Measurements from ENCODE around the gene C16orf96.

The C16orf96 gene

GRCh38 chr16:4533490-4533889 lies 22.6 kb upstream of the C16orf96 start:
- H3K4me3 ChIP-seq (ENCODE audit: low read depth, low read length), result no peak overlapping the region
- TF ChIP-seq CTCF (IDR thresholded peaks at IDR 0.05; ENCODE audit: insufficient read depth, low read depth, low read length, missing control alignments), result no peak
- no peak for DNase-seq (ENCODE audit: low read depth)

GRCh38 chr16:4534151-4534790 lies 21.9 kb upstream of the C16orf96 start:
- no peak for TF ChIP-seq CTCF (IDR thresholded peaks at IDR 0.05; ENCODE audit: insufficient read depth, low read depth, low read length, missing control alignments)
- H3K4me3 ChIP-seq (ENCODE audit: low read depth, low read length), result no peak overlapping the region
- no peak for DNase-seq (ENCODE audit: low read depth)

- no peak for TF ChIP-seq CTCF (IDR thresholded peaks at IDR 0.05; ENCODE audit: insufficient read depth, low read depth, low read length, missing control alignments)
- DNase-seq (ENCODE audit: low read depth), result peak; percentile 16
- no peak overlapping the region for H3K4me3 ChIP-seq (ENCODE audit: low read depth, low read length)
Measured at GRCh38 chr16:4535627-4536108, 20.5 kb upstream of the C16orf96 start.

GRCh38 chr16:4536391-4537106 lies 19.6 kb upstream of the C16orf96 start:
- no peak for DNase-seq (ENCODE audit: low read depth)
- no peak overlapping the region for H3K4me3 ChIP-seq (ENCODE audit: low read depth, low read length)
- TF ChIP-seq CTCF (IDR thresholded peaks at IDR 0.05; ENCODE audit: insufficient read depth, low read depth, low read length, missing control alignments), result no peak

- TF ChIP-seq CTCF (IDR thresholded peaks at IDR 0.05; ENCODE audit: insufficient read depth, low read depth, low read length, missing control alignments), result no peak
- DNase-seq (ENCODE audit: low read depth), result no peak
- H3K4me3 ChIP-seq (ENCODE audit: low read depth, low read length), result peak overlapping the region; percentile 66
Measured at GRCh38 chr16:4537376-4538343, 18.5 kb upstream of the C16orf96 start.

GRCh38 chr16:4538350-4539235 lies 17.5 kb upstream of the C16orf96 start, which contains the start of gene CDIP1:
Gene CDIP1, minus strand, starts transcription at chr16:4538773. Its CDS starts 24,643 bp downstream, at chr16:4514130.
- no peak for TF ChIP-seq CTCF (IDR thresholded peaks at IDR 0.05; ENCODE audit: insufficient read depth, low read depth, low read length, missing control alignments)
- peak; percentile 96 for DNase-seq (ENCODE audit: low read depth)
- peak within 1 kb of the TSS; percentile 66 for H3K4me3 ChIP-seq (ENCODE audit: low read depth, low read length)
